Peyer's patch (tissue), 4 donors: Measurements from ENCODE around the gene DNAJB8.

ENCODE experiments used
- CTCF ChIP-seq, 6 experiments: fragments of 450-650 bp in 4 of 6; fragments of 200-600 bp in 2 of 6; sonication (generic) in 1 of 6; IDR thresholded peaks; one replicate each; pipeline ENCODE4 v1.5.1; 2017 to 2019; ENCODE audit warnings: antibody characterized with exemption in 6 of 6, mild to moderate bottlenecking in 3 of 6, moderate library complexity in 1 of 6
- POLR2A ChIP-seq, 2 donors: fragments of 450-650 bp; IDR thresholded peaks; one replicate each; pipeline ENCODE4 v1.5.1; 2017; ENCODE audit warnings: antibody characterized with exemption in 2 of 2, mild to moderate bottlenecking in 2 of 2, moderate library complexity in 2 of 2

DNA sequence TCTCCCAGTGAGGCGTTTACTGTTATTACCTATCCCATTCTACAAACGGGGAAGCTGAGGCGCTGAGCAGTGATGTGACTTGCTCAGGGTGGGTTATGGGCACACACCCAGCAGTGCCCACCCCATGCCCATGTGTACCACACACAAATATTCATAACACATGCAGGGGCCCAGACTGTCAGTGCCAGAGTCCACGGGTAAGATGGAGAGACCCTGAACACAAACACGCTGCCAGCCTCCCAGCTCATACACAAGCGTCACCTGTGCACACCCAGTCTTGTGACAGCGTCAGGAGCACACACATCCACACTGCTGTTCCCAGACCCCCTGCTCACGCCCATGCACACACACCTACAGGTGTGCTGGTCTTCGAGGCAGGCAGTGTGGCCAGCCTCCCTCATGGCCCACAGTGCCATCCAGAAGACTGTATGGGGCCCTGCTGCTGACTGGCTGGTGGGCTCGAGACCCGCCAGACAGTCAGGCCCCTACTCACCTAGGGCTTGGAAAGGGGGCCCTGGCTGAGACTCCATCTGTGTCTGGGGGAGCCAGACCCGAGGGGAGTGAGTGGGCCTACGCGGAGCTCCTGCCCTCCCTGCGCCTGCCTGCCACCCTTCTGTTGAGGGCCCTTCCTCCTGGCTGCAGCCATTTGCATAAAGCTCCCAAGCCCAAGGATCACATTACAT lies 39.4 kb downstream of the DNAJB8 start:
- TF ChIP-seq POLR2A (IDR thresholded peaks at IDR 0.05), result no peak
- TF ChIP-seq CTCF (IDR thresholded peaks at IDR 0.05), result no peak
